Sigmoid colon (tissue), 4 donors: ENCODE data around the gene RFC1.

ENCODE experiments used
- EP300 ChIP-seq, 4 donors: sonication (generic); formaldehyde crosslinking; IDR thresholded peaks; one replicate each; pipeline ENCODE4 v1.6.1; 2017; ENCODE audit warnings: antibody characterized with exemption in 4 of 4
- TF ChIP-seq, protein P1 (sequence below), 4 experiments: fragments of 450-650 bp in 3 of 4; fragments of 200-600 bp in 1 of 4; IDR thresholded peaks; one replicate each; pipeline ENCODE4 v1.5.1; 2016 to 2019; ENCODE audit warnings: antibody characterized with exemption in 4 of 4, mild to moderate bottlenecking in 3 of 4, moderate library complexity in 2 of 4

DNA sequence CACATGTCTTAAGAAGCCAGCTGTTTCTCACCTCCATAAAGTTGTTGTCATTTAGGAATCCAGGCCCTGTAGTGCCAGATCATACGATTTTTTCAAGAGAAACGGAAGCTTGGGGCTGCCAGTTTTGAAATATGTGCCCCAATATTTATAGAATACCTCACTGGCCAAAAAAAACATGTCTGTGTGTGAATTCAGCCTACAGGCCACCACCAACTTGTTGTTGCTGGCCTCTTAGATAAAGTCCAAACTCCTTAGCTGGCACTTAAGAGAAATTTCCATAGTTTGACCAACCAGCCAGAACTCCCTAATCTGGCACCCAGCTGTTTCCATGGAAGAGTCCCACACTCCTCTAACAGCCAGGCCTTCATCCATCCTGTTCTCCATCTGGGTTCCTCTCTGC lies 109.7 kb downstream of the RFC1 start:
- TF ChIP-seq, protein P1, sequence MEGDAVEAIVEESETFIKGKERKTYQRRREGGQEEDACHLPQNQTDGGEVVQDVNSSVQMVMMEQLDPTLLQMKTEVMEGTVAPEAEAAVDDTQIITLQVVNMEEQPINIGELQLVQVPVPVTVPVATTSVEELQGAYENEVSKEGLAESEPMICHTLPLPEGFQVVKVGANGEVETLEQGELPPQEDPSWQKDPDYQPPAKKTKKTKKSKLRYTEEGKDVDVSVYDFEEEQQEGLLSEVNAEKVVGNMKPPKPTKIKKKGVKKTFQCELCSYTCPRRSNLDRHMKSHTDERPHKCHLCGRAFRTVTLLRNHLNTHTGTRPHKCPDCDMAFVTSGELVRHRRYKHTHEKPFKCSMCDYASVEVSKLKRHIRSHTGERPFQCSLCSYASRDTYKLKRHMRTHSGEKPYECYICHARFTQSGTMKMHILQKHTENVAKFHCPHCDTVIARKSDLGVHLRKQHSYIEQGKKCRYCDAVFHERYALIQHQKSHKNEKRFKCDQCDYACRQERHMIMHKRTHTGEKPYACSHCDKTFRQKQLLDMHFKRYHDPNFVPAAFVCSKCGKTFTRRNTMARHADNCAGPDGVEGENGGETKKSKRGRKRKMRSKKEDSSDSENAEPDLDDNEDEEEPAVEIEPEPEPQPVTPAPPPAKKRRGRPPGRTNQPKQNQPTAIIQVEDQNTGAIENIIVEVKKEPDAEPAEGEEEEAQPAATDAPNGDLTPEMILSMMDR (IDR thresholded peaks at IDR 0.05): no peak
- TF ChIP-seq EP300 (IDR thresholded peaks at IDR 0.05): no peak
